ENCODE data around the gene CCT2. TPM values are rescaled to one million over a fixed set of nuclear protein-coding genes. Genes with fewer than 3 reads are reported as not detected.

The CCT2 gene
- total RNA-seq, 1 experiment from 2014 or later, result 345 TPM

DNA sequence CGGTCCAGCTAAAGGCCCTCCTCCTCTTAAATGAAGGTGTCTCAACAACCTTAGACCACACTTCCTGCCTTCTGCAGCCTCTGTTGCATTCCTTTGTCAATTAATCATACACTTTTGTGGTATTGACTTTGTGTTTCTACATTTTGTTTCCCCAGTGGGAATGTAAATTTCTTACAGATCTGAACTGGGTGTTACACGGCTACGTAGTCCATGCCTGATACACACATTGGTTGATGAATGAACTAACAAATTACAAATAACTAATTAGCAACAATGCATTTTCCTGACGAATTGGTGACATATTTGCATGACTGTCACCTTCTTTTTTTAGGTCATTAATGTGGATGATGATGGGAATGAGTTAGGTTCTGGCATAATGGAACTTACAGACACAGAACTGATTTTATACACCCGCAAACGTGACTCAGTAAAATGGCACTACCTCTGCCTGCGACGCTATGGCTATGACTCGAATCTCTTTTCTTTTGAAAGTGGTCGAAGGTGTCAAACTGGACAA, 15.2 kb upstream of the CCT2 start:
- DNase-seq (peak; percentile 84), ATAC-seq (peak; percentile 82)
- Histone ChIP-seq H3K9ac (ENCODE audit: low read length) (peak overlapping the region; percentile 47), H3K27me3 (ENCODE audit: low read length) (no peaks in the 10 kb centered on the region), H3K9me3 (ENCODE audit: low read length) (no peaks in the 10 kb centered on the region), H3F3A (ENCODE audit: low read length, unreplicated experiment) (no peaks in the 10 kb centered on the region), H3K79me2 (ENCODE audit: low read length) (no peaks in the 10 kb centered on the region; the same call in 1 of the 2 replicates), H3K4me2 (ENCODE audit: low read length) (peak overlapping the region; percentile 72), H3K4me3 (ENCODE audit: low read length) (peak overlapping the region; percentile 52), H4K20me1 (ENCODE audit: low read length) (no peaks in the 10 kb centered on the region), H2AFZ (ENCODE audit: low read length) (no peak overlapping the region), H3K27ac (ENCODE audit: low read length) (peak overlapping the region; percentile 90), H3K9me2 (replicated peaks; ENCODE audit: low read length) (no peaks in the 10 kb centered on the region), H3K4me1 (ENCODE audit: insufficient read depth, low read length) (peaks cover 30% of the 10 kb centered on the region), H3K36me3 (ENCODE audit: low read depth, low read length) (peaks cover 26% of the 10 kb centered on the region)
- CTCF ChIA-PET, result interaction anchor here (0.7 to 1.3 kb wide), 2 partner anchors 99 to 100 kb away, joined by 4 to 13 read pairs; partner anchors contain the start of gene FRS2
- POLR2A ChIA-PET (ENCODE audit: unreplicated experiment), result interaction anchor here (0.6 kb wide), 1 partner anchor 1091 kb away, joined by 4 read pairs; no protein-coding TSS in a partner anchor
- intact Hi-C loops (cut with micrococcal nuclease), result loop anchor here (1.0 to 2.0 kb wide), 6 partner anchors 15 to 213 kb away; partner anchors contain the start of gene FRS2
- TF ChIP-seq, protein P1, sequence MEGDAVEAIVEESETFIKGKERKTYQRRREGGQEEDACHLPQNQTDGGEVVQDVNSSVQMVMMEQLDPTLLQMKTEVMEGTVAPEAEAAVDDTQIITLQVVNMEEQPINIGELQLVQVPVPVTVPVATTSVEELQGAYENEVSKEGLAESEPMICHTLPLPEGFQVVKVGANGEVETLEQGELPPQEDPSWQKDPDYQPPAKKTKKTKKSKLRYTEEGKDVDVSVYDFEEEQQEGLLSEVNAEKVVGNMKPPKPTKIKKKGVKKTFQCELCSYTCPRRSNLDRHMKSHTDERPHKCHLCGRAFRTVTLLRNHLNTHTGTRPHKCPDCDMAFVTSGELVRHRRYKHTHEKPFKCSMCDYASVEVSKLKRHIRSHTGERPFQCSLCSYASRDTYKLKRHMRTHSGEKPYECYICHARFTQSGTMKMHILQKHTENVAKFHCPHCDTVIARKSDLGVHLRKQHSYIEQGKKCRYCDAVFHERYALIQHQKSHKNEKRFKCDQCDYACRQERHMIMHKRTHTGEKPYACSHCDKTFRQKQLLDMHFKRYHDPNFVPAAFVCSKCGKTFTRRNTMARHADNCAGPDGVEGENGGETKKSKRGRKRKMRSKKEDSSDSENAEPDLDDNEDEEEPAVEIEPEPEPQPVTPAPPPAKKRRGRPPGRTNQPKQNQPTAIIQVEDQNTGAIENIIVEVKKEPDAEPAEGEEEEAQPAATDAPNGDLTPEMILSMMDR (conservative IDR thresholded peaks at IDR 0.05; ENCODE audit: low read depth, low read length), result no peak
- TF ChIP-seq EZH2 (IDR thresholded peaks at IDR 0.05; ENCODE audit: low read length, unreplicated experiment) (no peak), EZH2phosphoT487 (IDR thresholded peaks at IDR 0.05; ENCODE audit: borderline replicate concordance, low read length) (no peak)
- TSS peak; percentile 25 for BruUV-seq (replicated peaks)

DNA sequence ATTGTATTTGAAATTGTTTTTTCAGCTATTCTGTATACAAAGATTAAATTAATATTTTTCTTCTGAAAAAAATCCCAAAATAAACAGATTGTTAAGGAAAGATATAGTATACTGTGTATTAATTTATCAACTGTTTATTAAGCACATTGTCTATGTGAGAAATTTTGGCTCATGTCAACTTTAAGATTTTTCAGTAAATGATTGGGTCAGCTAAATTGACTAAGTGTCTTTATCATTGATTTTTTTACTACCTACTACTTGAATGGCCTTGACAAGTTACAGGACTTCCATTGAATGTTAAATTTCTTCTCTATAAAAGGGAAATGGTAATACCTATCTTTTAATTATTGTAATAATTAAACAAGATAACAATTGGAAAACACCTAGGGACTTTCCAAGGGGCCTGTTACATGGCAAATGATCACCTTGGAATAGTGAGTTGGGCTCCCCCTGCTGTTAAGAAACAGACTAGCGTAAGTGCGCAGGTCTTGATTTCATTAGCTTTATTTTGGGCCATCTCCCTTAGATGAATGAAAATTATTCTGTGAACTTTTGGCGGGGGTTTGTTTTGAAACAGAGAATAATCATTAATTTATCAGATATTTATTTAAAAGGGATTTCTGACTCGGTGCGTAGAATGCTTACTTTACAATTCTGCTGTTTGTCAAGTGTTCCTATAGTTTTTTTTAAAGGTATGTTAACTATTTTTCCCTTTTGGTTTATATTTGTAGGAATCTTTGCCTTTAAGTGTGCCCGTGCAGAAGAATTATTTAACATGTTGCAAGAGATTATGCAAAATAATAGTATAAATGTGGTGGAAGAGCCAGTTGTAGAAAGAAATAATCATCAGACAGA, 14.5 kb upstream of the CCT2 start:
- intact Hi-C loops (cut with micrococcal nuclease), result loop anchor here (1.0 to 2.0 kb wide), 6 partner anchors 15 to 213 kb away; partner anchors contain the start of gene FRS2
- H3K9ac ChIP-seq (ENCODE audit: low read length), result peak overlapping the region; percentile 47
- ATAC-seq (no peak), DNase-seq (peak; percentile 83)
- no peaks in the 10 kb centered on the region for H3K9me3 ChIP-seq (ENCODE audit: low read length)
- peaks cover 30% of the 10 kb centered on the region for H3K4me1 ChIP-seq (ENCODE audit: insufficient read depth, low read length)
- H4K20me1 ChIP-seq (ENCODE audit: low read length), result no peaks in the 10 kb centered on the region
- peaks cover 30% of the 10 kb centered on the region for H3K36me3 ChIP-seq (ENCODE audit: low read depth, low read length)
- no TSS peak for BruUV-seq (replicated peaks)
- no peak overlapping the region for H2AFZ ChIP-seq (ENCODE audit: low read length)
- POLR2A ChIA-PET (ENCODE audit: unreplicated experiment), result interaction anchor here (0.6 kb wide), 1 partner anchor 1091 kb away, joined by 4 read pairs; no protein-coding TSS in a partner anchor
- no peaks in the 10 kb centered on the region; the same call in 1 of the 2 replicates for H3K79me2 ChIP-seq (ENCODE audit: low read length)
- TF ChIP-seq, protein P1 (conservative IDR thresholded peaks at IDR 0.05; ENCODE audit: low read depth, low read length), result peak; percentile 88
- no peak for TF ChIP-seq EZH2phosphoT487 (IDR thresholded peaks at IDR 0.05; ENCODE audit: borderline replicate concordance, low read length)
- H3K4me3 ChIP-seq (ENCODE audit: low read length), result peak overlapping the region; percentile 52
- H3K27ac ChIP-seq (ENCODE audit: low read length), result peak overlapping the region; percentile 90
- no peaks in the 10 kb centered on the region for H3F3A ChIP-seq (ENCODE audit: low read length, unreplicated experiment)
- peak overlapping the region; percentile 72 for H3K4me2 ChIP-seq (ENCODE audit: low read length)
- no peaks in the 10 kb centered on the region for H3K27me3 ChIP-seq (ENCODE audit: low read length)
- CTCF ChIA-PET, result interaction anchor here (0.5 to 1.3 kb wide), 3 partner anchors 50 to 214 kb away, joined by 3 to 37 read pairs (median 13); partner anchors contain the start of gene FRS2
- no peaks in the 10 kb centered on the region for H3K9me2 ChIP-seq (replicated peaks; ENCODE audit: low read length)
